OCI-LY1 (cell line): ENCODE data around the gene HSD17B14.

Source experiments
- H2AFZ ChIP-seq: fragments of 200-600 bp; sonication (generic), shearing (Covaris generic); 2 replicates; pipeline ENCODE4 v1.6.0; 2014; ENCODE audit warnings: antibody characterized with exemption, mild to moderate bottlenecking, low read length
- H3F3A ChIP-seq: fragments of 200-600 bp; sonication (generic), shearing (Covaris generic); 2 replicates; pipeline ENCODE4 v1.6.0; 2014; ENCODE audit warnings: mild to moderate bottlenecking, antibody characterized with exemption, low read length, moderate library complexity; ENCODE audit not compliant: insufficient read depth
- H3K27ac ChIP-seq: fragments of 200-600 bp; sonication (generic); 2 replicates; pipeline ENCODE4 v1.5.1; 2014; ENCODE audit warnings: low read length, mixed run types, mild to moderate bottlenecking, low read depth; ENCODE audit not compliant: poor library complexity, severe bottlenecking
- H3K27me3 ChIP-seq: fragments of 200-600 bp; sonication (generic); 2 replicates; pipeline ENCODE4 v1.6.0; 2014; ENCODE audit warnings: antibody characterized with exemption, mild to moderate bottlenecking, low read length, moderate library complexity; ENCODE audit not compliant: insufficient read depth
- H3K36me3 ChIP-seq: fragments of 200-600 bp; sonication (generic); 2 replicates; pipeline ENCODE4 v1.6.1; 2014; ENCODE audit warnings: mild to moderate bottlenecking, antibody characterized with exemption, low read length, moderate library complexity, mixed read lengths; ENCODE audit not compliant: insufficient read depth
- H3K4me1 ChIP-seq: fragments of 200-600 bp; sonication (generic); 2 replicates; pipeline ENCODE4 v1.5.1; 2014; ENCODE audit warnings: mild to moderate bottlenecking, low read length, moderate library complexity; ENCODE audit not compliant: insufficient read depth, severe bottlenecking
- H3K4me2 ChIP-seq: fragments of 200-600 bp; sonication (generic), shearing (Covaris generic); 2 replicates; pipeline ENCODE4 v1.6.1; 2014; ENCODE audit warnings: low read length
- H3K4me3 ChIP-seq: fragments of 200-600 bp; sonication (generic); 2 replicates; pipeline ENCODE4 v1.5.1; 2014; ENCODE audit warnings: low read length, low read depth, mild to moderate bottlenecking, mixed read lengths; ENCODE audit not compliant: poor library complexity, severe bottlenecking
- H3K79me2 ChIP-seq: fragments of 200-600 bp; shearing (Covaris generic); 2 replicates; pipeline ENCODE4 v1.6.1; 2016; ENCODE audit warnings: mixed run types, low read length, mixed read lengths; ENCODE audit not compliant: insufficient read depth
- H3K9ac ChIP-seq: fragments of 200-600 bp; sonication (generic), shearing (Covaris generic); 2 replicates; pipeline ENCODE4 v1.6.1; 2014; ENCODE audit warnings: mild to moderate bottlenecking, low read length, mixed read lengths
- H3K9me2 ChIP-seq: fragments of 200-600 bp; sonication (generic), shearing (Covaris generic); 2 replicates; pipeline ENCODE4 v1.6.1; 2014; ENCODE audit warnings: low read depth, mild to moderate bottlenecking, low read length, mixed read lengths
- H3K9me3 ChIP-seq: fragments of 200-600 bp; shearing (Covaris generic); 2 replicates; pipeline ENCODE4 v1.6.1; 2014; ENCODE audit warnings: low read length, mixed read lengths
- H4K20me1 ChIP-seq: fragments of 200-600 bp; sonication (generic), shearing (Covaris generic); 2 replicates; pipeline ENCODE4 v1.6.0; 2016; ENCODE audit warnings: mild to moderate bottlenecking, low read length; ENCODE audit not compliant: insufficient read depth
- EZH2 ChIP-seq: fragments of 200-600 bp; sonication (generic), shearing (Covaris generic); IDR thresholded peaks from 2 replicates; pipeline ENCODE4 v1.8.0; 2017; ENCODE audit warnings: borderline replicate concordance, mixed run types, mild to moderate bottlenecking, antibody characterized with exemption, low read length, moderate library complexity, mixed read lengths
- TF ChIP-seq, protein P1 (sequence below): fragments of 200-600 bp; sonication (generic), shearing (Covaris generic); IDR thresholded peaks from 2 replicates; pipeline ENCODE4 v1.5.1; 2017; ENCODE audit warnings: mild to moderate bottlenecking, antibody characterized with exemption, low read length, moderate library complexity, mixed read lengths

Gene HSD17B14

DNA sequence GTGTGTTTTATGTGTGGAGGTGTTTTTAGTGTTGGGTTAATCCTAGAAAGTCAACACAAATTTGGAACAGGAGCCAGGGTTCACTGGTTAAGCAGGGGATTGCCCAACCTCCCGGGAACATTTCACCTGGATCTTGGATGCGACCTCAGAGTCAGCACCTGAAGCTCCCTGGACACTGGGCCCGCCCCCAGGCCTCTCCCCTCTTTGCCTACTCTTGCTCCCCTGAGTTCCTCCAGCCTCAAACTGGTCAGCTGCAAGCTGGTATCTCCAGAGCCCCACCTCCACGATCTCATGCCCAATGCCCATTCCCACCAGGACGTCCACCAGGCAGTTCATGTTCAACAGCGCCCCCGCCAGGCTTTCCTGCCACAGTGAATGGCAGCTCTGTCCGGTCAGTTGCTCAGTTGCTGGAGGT lies 9.7 kb downstream of the HSD17B14 start:
- TF ChIP-seq EZH2: no peak
- TF ChIP-seq, protein P1, sequence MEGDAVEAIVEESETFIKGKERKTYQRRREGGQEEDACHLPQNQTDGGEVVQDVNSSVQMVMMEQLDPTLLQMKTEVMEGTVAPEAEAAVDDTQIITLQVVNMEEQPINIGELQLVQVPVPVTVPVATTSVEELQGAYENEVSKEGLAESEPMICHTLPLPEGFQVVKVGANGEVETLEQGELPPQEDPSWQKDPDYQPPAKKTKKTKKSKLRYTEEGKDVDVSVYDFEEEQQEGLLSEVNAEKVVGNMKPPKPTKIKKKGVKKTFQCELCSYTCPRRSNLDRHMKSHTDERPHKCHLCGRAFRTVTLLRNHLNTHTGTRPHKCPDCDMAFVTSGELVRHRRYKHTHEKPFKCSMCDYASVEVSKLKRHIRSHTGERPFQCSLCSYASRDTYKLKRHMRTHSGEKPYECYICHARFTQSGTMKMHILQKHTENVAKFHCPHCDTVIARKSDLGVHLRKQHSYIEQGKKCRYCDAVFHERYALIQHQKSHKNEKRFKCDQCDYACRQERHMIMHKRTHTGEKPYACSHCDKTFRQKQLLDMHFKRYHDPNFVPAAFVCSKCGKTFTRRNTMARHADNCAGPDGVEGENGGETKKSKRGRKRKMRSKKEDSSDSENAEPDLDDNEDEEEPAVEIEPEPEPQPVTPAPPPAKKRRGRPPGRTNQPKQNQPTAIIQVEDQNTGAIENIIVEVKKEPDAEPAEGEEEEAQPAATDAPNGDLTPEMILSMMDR: no peak
- Histone ChIP-seq H4K20me1 (no peaks in the 10 kb centered on the region), H3K4me2 (no peak overlapping the region), H3K36me3 (no peaks in the 10 kb centered on the region), H3K79me2 (no peaks in the 10 kb centered on the region), H3K27me3 (no peaks in the 10 kb centered on the region), H3K9me3 (no peaks in the 10 kb centered on the region), H3K27ac (no peak overlapping the region), H3K4me1 (no peaks in the 10 kb centered on the region), H3K4me3 (no peak overlapping the region), H3F3A (no peaks in the 10 kb centered on the region), H3K9ac (no peak overlapping the region), H2AFZ (no peak overlapping the region), H3K9me2 (no peaks in the 10 kb centered on the region)

DNA sequence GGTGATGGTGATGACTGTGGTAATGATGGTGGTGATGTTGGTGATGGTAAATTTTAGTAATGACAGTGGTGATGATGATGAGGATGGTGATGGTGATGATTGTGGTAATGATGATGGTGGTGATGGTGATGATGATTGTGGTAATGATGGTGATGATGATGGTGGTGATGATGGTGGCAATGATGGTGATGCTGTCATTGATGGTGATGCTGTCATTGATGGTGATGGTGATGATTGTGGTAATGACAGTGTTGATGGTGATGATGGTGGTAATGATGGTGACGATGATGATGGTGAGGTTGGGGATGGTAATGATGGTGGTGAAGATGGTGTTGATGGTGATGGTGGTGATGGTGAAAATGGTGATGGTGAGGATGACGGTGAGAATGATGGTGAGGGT lies 13.8 kb downstream of the HSD17B14 start:
- H3K4me3 ChIP-seq: no peak overlapping the region
- no peak overlapping the region for H2AFZ ChIP-seq
- no peaks in the 10 kb centered on the region for H4K20me1 ChIP-seq
- no peaks in the 10 kb centered on the region for H3K9me2 ChIP-seq
- H3K36me3 ChIP-seq: no peaks in the 10 kb centered on the region
- H3K9ac ChIP-seq: no peak overlapping the region
- no peak overlapping the region for H3K27ac ChIP-seq
- no peaks in the 10 kb centered on the region for H3K9me3 ChIP-seq
- TF ChIP-seq, protein P1: no peak
- no peak for TF ChIP-seq EZH2
- H3K27me3 ChIP-seq: no peaks in the 10 kb centered on the region
- no peaks in the 10 kb centered on the region for H3F3A ChIP-seq
- peaks cover 4% of the 10 kb centered on the region for H3K4me1 ChIP-seq
- H3K79me2 ChIP-seq: no peaks in the 10 kb centered on the region
- no peak overlapping the region for H3K4me2 ChIP-seq

DNA sequence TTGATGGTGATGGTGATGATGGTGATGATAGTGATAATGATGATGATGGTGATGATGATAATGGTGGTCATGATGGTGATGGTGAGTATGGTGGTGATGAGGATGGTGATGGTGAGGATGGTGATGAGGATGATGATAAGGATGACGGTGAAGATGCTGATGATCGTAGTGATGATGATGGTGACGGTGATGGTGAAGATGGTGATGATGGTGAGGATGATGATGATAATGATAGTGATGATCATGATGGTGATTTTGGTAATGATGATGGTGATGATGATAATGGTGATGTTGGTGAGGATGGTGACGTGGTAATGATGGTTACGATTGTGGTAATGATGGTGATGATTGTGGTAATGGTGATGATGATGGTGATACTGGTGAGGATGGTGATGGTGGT lies 14.7 kb downstream of the HSD17B14 start:
- Histone ChIP-seq H3K4me3 (no peak overlapping the region), H3K9me2 (no peaks in the 10 kb centered on the region), H3K79me2 (no peaks in the 10 kb centered on the region), H3K27me3 (no peaks in the 10 kb centered on the region), H3K9me3 (no peaks in the 10 kb centered on the region), H3F3A (no peaks in the 10 kb centered on the region), H3K36me3 (no peaks in the 10 kb centered on the region), H3K27ac (no peak overlapping the region), H4K20me1 (no peaks in the 10 kb centered on the region), H3K4me2 (no peak overlapping the region), H3K4me1 (peaks cover 4% of the 10 kb centered on the region), H3K9ac (no peak overlapping the region), H2AFZ (no peak overlapping the region)
- TF ChIP-seq EZH2: no peak
- TF ChIP-seq, protein P1: no peak
